SW 1271 (cell line): ENCODE data around the gene RCSD1.

Experiments used
- DNase-seq, 2 experiments: peaks; one replicate each; lab custom pipeline; 2025; lab: John Stamatoyannopoulos, UW

The RCSD1 gene

GRCh38 chr1:167687919-167688519 is 58.0 kb downstream of the RCSD1 start:
- DNase-seq: peak in 1 of 2 experiments; percentile 44

DNA sequence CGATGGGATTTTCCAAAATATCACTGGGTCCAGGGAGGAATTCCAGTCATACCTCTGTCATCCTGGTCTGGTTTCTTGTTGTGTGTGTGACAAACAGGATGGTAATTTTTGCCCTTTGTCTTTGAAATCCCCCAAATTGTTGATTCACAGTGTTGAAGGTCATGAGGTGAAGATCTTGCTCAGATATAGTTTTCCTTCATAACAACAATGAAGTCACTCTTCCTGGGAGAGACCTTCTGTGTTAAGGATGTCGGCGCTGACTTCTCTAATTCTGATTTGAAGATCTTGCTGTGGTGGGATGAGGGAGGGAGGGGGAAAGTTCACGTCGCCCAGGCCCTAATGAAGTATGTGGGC is 59.5 kb downstream of the RCSD1 start:
- DNase-seq: no peak

DNA sequence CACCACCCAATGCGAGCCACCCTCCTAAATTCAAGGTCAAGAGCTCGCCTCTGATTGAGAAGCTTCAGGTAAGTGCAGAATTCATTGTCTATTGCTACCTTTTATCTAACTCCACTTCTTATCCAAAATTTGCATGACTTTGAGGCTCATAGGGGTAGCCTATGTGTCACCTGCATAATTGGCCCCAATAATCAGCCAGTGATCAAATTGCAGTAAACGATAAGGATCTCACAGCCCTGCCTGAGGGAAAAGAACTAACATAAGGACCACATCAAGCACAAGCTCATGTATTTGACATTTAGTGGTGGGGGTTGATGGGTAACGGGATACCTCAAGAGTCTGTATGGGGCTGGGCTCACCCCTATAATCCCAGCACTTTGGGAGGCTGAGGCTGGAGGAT is 60.0 kb downstream of the RCSD1 start:
- DNase-seq: no peak

DNA sequence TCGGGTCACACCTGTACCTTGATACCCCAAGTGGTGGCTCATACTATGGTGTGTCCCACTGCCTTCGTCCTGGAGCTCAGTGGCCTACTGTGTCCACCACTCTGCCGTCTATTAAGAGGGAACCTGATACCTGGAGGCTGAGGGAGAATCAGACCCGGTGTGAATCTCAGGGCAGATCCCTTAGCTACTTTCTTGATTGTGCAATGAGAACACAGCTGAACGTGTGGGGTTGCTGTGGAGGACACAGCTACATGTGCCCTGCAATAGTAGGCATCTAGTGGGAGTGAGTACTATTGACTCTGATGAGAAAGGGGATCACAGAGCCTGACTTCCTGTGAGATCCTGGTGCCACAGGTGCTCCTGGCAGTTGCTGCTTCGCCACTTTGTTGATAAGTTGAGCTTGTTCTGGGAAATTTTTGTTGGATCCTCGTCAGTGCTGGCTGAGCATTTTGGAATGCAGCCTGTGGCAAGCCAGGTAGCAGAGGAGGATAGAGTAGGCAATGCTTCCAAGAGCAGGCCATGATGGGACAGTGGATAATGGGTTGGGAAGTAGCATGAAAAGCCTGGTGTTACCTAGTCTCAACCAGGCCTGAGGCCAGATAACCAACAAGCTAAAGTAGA is 63.5 kb downstream of the RCSD1 start:
- no peak for DNase-seq

- no peak for DNase-seq
Measured at GRCh38 chr1:167694691-167695090, 64.7 kb downstream of the RCSD1 start.

DNA sequence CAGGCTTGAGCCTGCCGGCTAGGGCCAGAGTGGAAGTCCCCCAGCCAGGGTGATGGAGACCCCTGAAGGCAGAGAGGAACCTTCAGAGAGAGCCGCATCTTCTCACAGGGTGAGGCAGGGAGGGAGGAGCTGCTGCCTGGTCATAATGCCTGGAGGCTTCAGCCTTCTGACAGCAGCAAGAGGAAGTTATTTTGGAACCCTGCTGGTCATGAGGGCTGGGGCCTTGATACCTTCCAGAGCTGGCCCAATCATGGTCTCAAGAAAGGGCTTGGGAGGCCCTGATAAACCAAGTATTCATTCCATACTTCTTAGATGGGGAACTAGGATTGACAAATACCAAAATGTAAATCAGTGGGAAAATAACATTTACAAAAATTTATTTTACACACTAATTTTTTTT is 65.1 kb downstream of the RCSD1 start:
- no peak for DNase-seq

DNA sequence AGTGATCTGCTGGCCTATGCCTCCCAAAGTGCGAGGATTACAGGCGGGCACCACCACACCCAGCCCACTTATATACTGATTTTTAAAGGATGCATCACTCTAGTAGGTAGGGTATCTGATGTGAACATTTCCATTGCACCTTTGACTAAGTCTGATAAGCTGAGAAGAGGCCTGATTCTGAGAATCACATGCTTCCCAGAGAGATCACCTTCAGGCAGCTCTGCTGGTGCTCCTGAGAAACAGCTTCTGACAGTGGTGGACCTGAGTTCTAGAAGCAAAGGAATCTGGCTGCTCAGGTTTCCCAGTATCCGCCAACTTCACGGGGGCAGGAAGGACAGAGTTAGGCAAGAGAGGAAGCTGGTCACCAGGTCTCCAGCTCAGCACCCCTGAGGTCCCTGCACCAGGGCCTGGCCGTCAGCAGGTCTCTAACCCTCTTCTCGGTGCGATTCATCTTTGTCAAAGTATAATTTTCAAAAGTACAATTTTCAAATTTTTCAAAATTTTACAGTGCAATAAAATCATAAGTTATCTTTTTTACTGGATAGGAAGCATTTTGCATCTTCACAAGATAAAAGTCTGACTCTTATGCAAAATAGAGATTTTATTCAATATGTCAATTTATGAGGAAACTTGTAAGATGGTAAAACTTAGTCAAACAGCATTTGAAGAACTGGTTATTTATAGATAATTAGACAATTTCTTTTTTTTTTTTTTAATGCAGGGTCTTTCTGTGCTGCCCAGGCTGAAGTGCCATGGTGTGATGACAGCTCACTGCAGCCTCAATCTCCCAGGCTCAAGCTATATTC is 65.9 kb downstream of the RCSD1 start:
- DNase-seq: no peak

DNA sequence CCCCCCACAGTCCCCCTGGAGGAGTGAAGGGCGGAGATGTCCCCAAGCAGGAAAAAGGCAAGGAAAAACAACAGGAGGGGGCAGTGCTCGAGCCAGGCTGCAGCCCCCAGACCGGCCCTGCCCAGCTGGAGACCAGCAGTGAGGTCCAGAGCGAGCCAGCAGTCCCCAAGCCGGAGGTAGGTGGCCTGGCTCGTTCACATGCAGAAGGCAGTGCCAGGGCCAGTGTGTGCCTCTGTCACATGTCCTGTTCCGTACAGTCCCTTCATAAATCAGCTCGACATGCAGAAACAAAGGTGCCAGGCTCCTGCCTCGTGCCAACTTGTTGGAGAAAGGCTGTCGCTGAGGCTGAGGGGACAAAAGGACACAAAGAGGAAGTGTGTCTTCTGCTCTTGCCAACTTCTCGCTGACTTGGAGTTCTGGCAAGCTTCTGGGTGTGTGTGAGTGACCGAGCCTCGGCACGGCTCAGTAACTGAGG is 67.7 kb downstream of the RCSD1 start:
- DNase-seq: no peak

DNA sequence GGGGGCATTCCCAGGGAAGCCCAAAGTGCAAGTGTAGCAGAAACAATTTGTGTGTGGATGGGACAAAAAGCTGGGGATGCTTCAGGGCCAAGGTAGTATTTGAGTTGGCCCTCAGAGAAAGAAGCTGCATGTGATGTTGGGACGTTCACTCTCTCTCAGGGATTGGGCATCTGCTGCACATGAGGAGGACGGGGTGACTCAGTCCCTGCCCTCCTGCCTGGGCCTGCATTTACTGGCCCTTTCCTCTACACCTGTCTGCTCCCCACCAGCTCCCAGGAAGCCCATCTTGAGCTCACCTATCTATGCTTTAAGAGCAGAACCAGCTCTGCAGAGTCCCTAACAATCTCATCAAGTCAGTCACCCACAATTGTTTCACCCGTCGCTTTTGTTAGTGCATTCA is 68.3 kb downstream of the RCSD1 start:
- DNase-seq: no peak

GRCh38 chr1:167701510-167701909 is 71.5 kb downstream of the RCSD1 start:
- no peak for DNase-seq

DNA sequence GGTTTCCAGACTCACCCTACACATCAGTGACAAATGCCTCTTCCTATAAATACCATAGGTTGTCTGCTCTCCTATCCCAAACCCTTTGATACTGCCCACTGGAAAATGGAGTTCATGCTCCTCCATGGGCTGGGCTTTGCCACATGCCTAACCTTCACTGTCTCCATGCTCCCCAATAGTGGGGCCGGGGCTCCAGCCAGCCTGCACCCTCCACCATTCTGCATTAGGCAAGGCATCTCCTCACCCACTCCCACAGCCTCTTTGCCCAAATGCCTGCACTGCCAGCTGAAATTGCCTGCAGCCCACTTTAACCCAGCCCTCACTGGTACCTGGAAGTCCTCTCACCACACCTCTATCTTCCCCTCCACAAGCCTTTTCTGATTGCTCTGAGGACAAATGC is 73.5 kb downstream of the RCSD1 start:
- no peak for DNase-seq

- DNase-seq: no peak
Measured at GRCh38 chr1:167704715-167705114, 74.7 kb downstream of the RCSD1 start.

DNA sequence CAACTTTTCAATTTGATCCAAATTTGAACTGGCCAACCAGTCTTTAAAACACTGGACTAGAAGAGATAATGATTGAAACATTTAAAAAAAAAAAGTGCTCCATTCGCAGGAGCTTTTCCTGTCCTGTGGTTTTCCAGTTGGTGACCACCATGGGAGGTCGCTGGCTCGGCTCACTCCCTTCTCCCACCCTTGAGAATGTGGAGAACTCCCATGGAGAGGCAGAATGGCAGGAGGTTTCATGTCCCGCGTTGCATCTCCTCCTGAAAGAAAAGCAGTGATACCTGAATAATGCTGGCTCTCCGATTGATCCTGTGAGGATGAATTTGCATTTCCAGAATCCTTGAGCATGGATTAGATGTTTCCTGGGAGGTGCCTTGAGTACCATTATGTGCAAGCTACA is 75.2 kb downstream of the RCSD1 start:
- no peak for DNase-seq

DNA sequence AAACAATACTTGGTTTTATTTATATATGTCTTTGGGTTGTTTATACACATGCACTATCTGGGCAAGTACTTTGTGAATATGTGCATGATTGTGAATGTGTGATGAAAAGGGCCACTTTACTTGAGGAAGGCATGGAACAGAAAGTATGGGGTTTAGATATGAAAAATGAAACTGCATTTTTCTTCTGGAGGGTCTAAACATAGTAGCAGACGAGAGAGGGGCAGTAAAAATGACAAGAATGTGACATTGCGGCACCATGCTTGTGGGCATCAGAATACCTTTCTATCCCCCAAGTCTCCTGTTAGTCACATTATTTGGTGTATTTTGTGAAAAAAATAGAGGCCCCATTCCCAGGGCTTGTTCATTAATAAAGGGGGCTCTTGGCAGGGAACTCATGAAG is 76.3 kb downstream of the RCSD1 start:
- DNase-seq: no peak

- DNase-seq: no peak
Measured at GRCh38 chr1:167706931-167707877, 77.2 kb downstream of the RCSD1 start.

GRCh38 chr1:167707942-167708341 is 77.9 kb downstream of the RCSD1 start:
- no peak for DNase-seq

DNA sequence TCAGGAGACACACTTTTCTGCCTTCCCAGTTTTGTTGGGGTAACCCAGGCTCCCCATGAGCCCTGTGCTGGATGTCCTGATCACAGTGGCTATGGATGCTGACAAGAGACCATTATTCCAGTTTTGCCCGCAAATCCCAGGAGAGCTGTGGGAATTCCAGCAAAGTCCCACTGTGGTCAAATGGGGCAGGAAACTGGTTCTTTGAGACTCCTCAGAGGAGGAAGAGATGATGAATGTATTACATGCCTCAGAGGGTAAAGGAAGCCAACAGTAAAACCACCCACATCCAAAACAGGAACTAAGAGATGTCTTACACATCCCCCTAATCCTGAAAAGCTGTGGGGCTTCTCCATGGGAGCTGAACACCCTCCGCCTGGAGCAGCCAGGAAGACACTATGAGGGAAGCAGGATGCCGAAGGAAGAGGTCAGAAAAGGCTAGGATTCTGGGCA is 78.9 kb downstream of the RCSD1 start:
- DNase-seq: no peak

GRCh38 chr1:167710836-167711235 is 80.8 kb downstream of the RCSD1 start:
- DNase-seq: no peak

- no peak for DNase-seq
Measured at GRCh38 chr1:167711797-167712196, 81.8 kb downstream of the RCSD1 start.

GRCh38 chr1:167713330-167714081 is 83.5 kb downstream of the RCSD1 start:
- DNase-seq: no peak

DNA sequence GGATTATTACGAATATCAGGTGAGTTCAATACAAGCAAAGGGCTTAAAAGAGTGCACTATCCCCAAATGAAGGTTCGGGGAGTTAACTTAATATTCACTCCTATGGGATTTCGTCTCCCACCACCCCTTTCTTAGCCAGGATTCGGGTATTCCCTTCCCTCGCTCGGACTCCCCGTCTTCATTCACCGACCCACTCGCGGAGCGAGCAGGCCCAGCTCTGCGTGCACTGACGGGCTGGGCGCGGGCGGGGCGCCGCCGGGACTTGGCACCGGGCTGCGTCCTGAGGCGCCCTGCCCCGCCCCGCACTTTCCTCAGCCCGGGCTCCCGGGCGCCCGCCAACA is 84.0 kb downstream of the RCSD1 start:
- peak in 1 of 2 experiments; percentile 47 for DNase-seq
